ENCODE data around the gene DLG2. TPM values are rescaled to one million over a fixed set of nuclear protein-coding genes. Genes with fewer than 3 reads are reported as not detected.

The DLG2 gene
- total RNA-seq, 2 experiments from 2014 or later: 6.9 to 8.2 TPM

DNA sequence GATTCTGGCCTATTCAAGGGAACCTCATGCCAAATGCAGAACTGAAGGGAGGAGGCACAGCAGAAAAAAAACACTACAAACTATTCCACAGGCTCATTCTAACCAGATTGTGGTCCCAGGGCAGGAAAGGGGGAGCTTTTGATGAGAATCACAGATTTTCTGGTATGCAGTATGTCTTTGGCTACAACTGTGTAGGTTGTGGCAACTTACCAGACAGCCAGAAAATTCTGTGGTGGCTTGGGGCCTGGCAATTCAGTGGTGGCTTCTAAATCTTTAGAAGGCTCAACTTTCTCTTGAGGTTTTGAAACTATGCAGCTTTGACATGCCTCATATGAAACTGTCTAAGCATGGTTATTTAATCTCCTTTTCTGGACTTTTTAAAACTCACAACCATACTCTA lies 1490.2 kb downstream of the DLG2 start:
- DNase-seq (ENCODE audit: low spot score): no peak
- CTCF ChIA-PET (ENCODE audit: unreplicated experiment): no interaction called here
- POLR2A ChIA-PET: interaction anchor here (1.0 kb wide), 1 partner anchor 9 kb away, joined by 4 read pairs; no protein-coding TSS in a partner anchor
- Histone ChIP-seq H3K4me1 (ENCODE audit: insufficient read depth, low read length, poor library complexity, severe bottlenecking) (no peaks in the 10 kb centered on the region), H3K79me2 (ENCODE audit: insufficient read depth, low read depth, low read length) (no peaks in the 10 kb centered on the region), H3K36me3 (ENCODE audit: insufficient read depth, low read length) (no peaks in the 10 kb centered on the region), H4K20me1 (ENCODE audit: insufficient read depth, low read length) (no peaks in the 10 kb centered on the region), H3K9me2 (ENCODE audit: insufficient read depth, low read length) (no peaks in the 10 kb centered on the region), H3K4me3 (ENCODE audit: low read depth, low read length, poor library complexity, severe bottlenecking) (no peak overlapping the region), H3K9me3 (ENCODE audit: low read length) (no peaks in the 10 kb centered on the region), H2AFZ (ENCODE audit: low read length) (no peak overlapping the region), H3K4me2 (ENCODE audit: low read length) (no peak overlapping the region), H3K27ac (ENCODE audit: low read depth, low read length, poor library complexity, severe bottlenecking) (no peak overlapping the region)
- no peak for TF ChIP-seq EZH2phosphoT487 (IDR thresholded peaks at IDR 0.05; ENCODE audit: borderline replicate concordance, low read depth, low read length)
- TF ChIP-seq, protein P1, sequence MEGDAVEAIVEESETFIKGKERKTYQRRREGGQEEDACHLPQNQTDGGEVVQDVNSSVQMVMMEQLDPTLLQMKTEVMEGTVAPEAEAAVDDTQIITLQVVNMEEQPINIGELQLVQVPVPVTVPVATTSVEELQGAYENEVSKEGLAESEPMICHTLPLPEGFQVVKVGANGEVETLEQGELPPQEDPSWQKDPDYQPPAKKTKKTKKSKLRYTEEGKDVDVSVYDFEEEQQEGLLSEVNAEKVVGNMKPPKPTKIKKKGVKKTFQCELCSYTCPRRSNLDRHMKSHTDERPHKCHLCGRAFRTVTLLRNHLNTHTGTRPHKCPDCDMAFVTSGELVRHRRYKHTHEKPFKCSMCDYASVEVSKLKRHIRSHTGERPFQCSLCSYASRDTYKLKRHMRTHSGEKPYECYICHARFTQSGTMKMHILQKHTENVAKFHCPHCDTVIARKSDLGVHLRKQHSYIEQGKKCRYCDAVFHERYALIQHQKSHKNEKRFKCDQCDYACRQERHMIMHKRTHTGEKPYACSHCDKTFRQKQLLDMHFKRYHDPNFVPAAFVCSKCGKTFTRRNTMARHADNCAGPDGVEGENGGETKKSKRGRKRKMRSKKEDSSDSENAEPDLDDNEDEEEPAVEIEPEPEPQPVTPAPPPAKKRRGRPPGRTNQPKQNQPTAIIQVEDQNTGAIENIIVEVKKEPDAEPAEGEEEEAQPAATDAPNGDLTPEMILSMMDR (conservative IDR thresholded peaks at IDR 0.05; ENCODE audit: low read length): no peak
- intact Hi-C loops (cut with micrococcal nuclease; ENCODE audit: unreplicated experiment): no loop called here
- BruUV-seq (replicated peaks): no TSS peak

DNA sequence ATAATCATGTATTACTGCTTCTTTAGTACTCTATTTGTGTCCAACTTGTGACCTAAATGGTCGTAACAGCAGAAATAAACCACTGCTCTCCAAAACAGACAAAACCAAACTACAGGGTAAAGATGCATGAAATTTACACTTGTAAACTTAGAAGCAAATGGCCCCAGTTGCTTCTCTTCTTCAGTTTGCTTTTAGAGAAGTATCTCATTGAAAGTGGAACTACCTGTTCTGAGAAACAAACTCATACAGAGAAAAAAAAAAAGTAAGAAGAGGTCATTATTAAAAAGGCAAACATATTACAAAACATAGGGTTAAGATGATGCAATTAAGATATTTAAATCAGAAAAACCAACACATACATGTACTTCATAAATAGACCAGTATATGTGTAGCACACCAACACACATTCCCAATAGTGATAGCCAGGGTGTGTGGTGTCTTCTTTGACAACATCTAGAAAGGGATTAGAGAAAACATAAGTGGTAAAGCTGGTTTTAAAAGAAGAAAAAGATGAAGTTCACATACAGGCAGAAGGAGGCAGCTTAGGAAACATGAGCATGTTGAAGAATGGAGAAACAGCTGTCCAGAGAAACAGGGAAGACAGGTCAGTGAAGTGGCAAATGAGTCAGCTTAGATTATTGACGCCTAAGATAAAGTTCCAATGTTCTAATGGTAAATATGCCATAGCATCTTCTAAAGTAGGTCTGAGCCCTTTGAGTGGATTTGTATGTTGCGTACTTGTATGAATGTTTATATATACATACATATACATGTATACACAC lies 1496.3 kb downstream of the DLG2 start:
- Histone ChIP-seq H4K20me1 (ENCODE audit: insufficient read depth, low read length) (no peaks in the 10 kb centered on the region), H3K27ac (ENCODE audit: low read depth, low read length, poor library complexity, severe bottlenecking) (no peak overlapping the region), H3K9me3 (ENCODE audit: low read length) (no peaks in the 10 kb centered on the region), H3K79me2 (ENCODE audit: insufficient read depth, low read depth, low read length) (no peaks in the 10 kb centered on the region), H3K4me2 (ENCODE audit: low read length) (no peak overlapping the region), H3K36me3 (ENCODE audit: insufficient read depth, low read length) (no peaks in the 10 kb centered on the region), H2AFZ (ENCODE audit: low read length) (no peak overlapping the region), H3K9me2 (ENCODE audit: insufficient read depth, low read length) (no peaks in the 10 kb centered on the region), H3K4me1 (ENCODE audit: insufficient read depth, low read length, poor library complexity, severe bottlenecking) (no peaks in the 10 kb centered on the region), H3K4me3 (ENCODE audit: low read depth, low read length, poor library complexity, severe bottlenecking) (no peak overlapping the region)
- DNase-seq (ENCODE audit: low spot score): no peak
- ChIA-PET CTCF (ENCODE audit: unreplicated experiment) (no interaction called here), POLR2A (no interaction called here)
- TF ChIP-seq EZH2phosphoT487 (IDR thresholded peaks at IDR 0.05; ENCODE audit: borderline replicate concordance, low read depth, low read length): no peak
- TF ChIP-seq, protein P1 (conservative IDR thresholded peaks at IDR 0.05; ENCODE audit: low read length): no peak
- intact Hi-C loops (cut with micrococcal nuclease; ENCODE audit: unreplicated experiment): no loop called here
- no TSS peak for BruUV-seq (replicated peaks)

DNA sequence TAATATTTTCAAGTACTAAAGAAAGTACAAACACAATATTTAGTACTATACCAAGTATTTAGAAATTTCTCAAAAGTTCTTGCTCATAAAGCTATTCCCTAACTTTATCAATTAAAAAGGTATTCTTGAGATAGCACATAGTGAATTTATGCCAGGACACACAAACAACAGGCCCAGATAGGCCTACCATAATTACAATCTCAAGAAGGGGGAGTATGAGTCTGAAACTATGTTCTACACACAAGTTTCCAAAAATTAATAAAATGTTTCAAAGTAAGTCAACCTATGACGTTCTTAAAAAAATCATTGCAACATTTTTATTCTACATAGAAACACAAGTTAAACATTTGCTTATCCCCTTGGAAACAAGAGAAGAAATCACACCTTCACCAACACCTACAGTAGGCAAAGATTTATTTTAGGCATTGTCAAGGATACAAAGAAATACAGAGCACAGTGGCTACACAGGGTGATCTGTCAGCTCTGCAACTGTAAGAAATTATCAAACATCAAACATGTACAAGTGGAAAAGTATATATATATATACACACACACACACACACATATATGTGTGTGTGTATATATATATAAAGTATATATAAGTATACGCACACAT lies 1497.1 kb downstream of the DLG2 start:
- H3K4me3 ChIP-seq (ENCODE audit: low read depth, low read length, poor library complexity, severe bottlenecking): no peak overlapping the region
- no peak overlapping the region for H3K27ac ChIP-seq (ENCODE audit: low read depth, low read length, poor library complexity, severe bottlenecking)
- DNase-seq (ENCODE audit: low spot score): no peak
- no peaks in the 10 kb centered on the region for H3K36me3 ChIP-seq (ENCODE audit: insufficient read depth, low read length)
- H3K79me2 ChIP-seq (ENCODE audit: insufficient read depth, low read depth, low read length): no peaks in the 10 kb centered on the region
- no peaks in the 10 kb centered on the region for H3K4me1 ChIP-seq (ENCODE audit: insufficient read depth, low read length, poor library complexity, severe bottlenecking)
- H3K4me2 ChIP-seq (ENCODE audit: low read length): no peak overlapping the region
- no peak overlapping the region for H2AFZ ChIP-seq (ENCODE audit: low read length)
- no peaks in the 10 kb centered on the region for H3K9me3 ChIP-seq (ENCODE audit: low read length)
- intact Hi-C loops (cut with micrococcal nuclease; ENCODE audit: unreplicated experiment): no loop called here
- H3K9me2 ChIP-seq (ENCODE audit: insufficient read depth, low read length): no peaks in the 10 kb centered on the region
- CTCF ChIA-PET (ENCODE audit: unreplicated experiment): no interaction called here
- no peaks in the 10 kb centered on the region for H4K20me1 ChIP-seq (ENCODE audit: insufficient read depth, low read length)
- no TSS peak for BruUV-seq (replicated peaks)
- POLR2A ChIA-PET: no interaction called here
- TF ChIP-seq, protein P1 (conservative IDR thresholded peaks at IDR 0.05; ENCODE audit: low read length): no peak
- no peak for TF ChIP-seq EZH2phosphoT487 (IDR thresholded peaks at IDR 0.05; ENCODE audit: borderline replicate concordance, low read depth, low read length)
